Adrenal gland (tissue), 12 donors: ENCODE data around the gene AGA. TPM values are rescaled to one million over a fixed set of nuclear protein-coding genes. Genes with fewer than 3 reads are reported as not detected.

Experiments used
- DNase-seq, 7 donors: peaks; one replicate each; pipeline ENCODE4 v3.0.0-alpha.2; 2019 to 2020
- H3K27ac ChIP-seq, 5 donors: fragments of 200-600 bp; sonication (generic) in 4 of 5; 1 replicate in 3 of 5; 2 replicates in 2 of 5; pipeline versions ENCODE4 v1.5.1 to v1.8.0; 2016 to 2020; ENCODE audit warnings: mild to moderate bottlenecking in 1 of 5
- H3K27me3 ChIP-seq: fragments of 200-600 bp; 2 replicates; pipeline ENCODE4 v1.8.0; 2021
- H3K36me3 ChIP-seq, 2 donors: fragments of 200-600 bp; replicated peaks in 1 of 2; 1 replicate in 1 of 2; 2 replicates in 1 of 2; pipeline versions ENCODE4 v1.5.1 to v1.8.0; 2018 to 2022
- H3K4me1 ChIP-seq, 2 donors: fragments of 200-600 bp; replicated peaks in 1 of 2; 1 replicate in 1 of 2; 2 replicates in 1 of 2; pipeline versions ENCODE4 v1.5.1 to v1.8.0; 2018 to 2021
- H3K4me3 ChIP-seq, 4 donors: fragments of 200-600 bp; sonication (generic) in 3 of 4; one replicate each; pipeline ENCODE4 v1.5.1; 2016 to 2018
- H3K9me3 ChIP-seq, 3 donors: fragments of 200-600 bp; sonication (generic) in 1 of 3; replicated peaks in 1 of 3; 1 replicate in 2 of 3; 2 replicates in 1 of 3; pipeline versions ENCODE4 v1.5.1 to v1.8.0; 2016 to 2021
- POLR2A ChIP-seq, 2 donors: fragments of 450-650 bp; IDR thresholded peaks; one replicate each; pipeline ENCODE4 v1.6.1; 2017; ENCODE audit warnings: antibody characterized with exemption in 2 of 2, mild to moderate bottlenecking in 2 of 2, moderate library complexity in 1 of 2
- WGBS, 4 donors: extraction: QIAGEN DNeasy Blood & Tissue Kit in 2 of 4; methylation state at CpG; one replicate each; pipeline versions ENCODE4 v1.1.5 to v1.1.7; 2013 to 2017; 5-methylcytosine and 5-hydroxymethylcytosine counted together
- intact Hi-C, 2 donors: fragments of 100-400 bp; cut with DNase I; formaldehyde crosslinking; loops; one replicate each; pipeline versions ENCODE4 v1.14.1 to v1.15.0; 2022 to 2023
- polyA plus RNA-seq, 3 donors: library from polyadenylated mRNA; stranded (reverse); fragments of 200-250 nt in 2 of 3; fragments of 350-450 nt in 1 of 3; fragmentation: Illumina TruSeq in 1 of 3; extraction: RNeasy Lipid Tissue Mini Kit (QIAGEN cat#74804) in 1 of 3; gene quantifications; one replicate each; pipeline ENCODE4 v1.2.3, GENCODE V29; 2013 to 2014
- total RNA-seq, 9 donors: library from RNA; depleted of rRNA in 4 of 9; stranded (reverse); fragments of >200 nt in 4 of 9; fragments of 120-200 nt in 1 of 9; fragmentation: NEBNext Ultra II Directional in 1 of 9; extraction: Animal tissue kit (Norgen Biotek cat#: 25700) in 1 of 9; gene quantifications; one replicate each; pipeline versions ENCODE4 v1.1.0 to v1.2.4, GENCODE V29; 2013 to 2023
- TF ChIP-seq, protein P1 (sequence below), 6 experiments: fragments of 450-650 bp in 4 of 6; fragments of 200-600 bp in 2 of 6; sonication (generic) in 1 of 6; IDR thresholded peaks; 1 replicate in 5 of 6; 2 replicates in 1 of 6; pipeline versions ENCODE4 v1.5.1 to v1.8.0; 2016 to 2021; ENCODE audit warnings: antibody characterized with exemption in 6 of 6, mild to moderate bottlenecking in 2 of 6, moderate library complexity in 1 of 6
- donor health status: healthy with polysubstance abuse.
- donor health status: Bipolar disorder and iron deficiency.
- donor health status: DM: yes; HTN: yes; CAD: no.
- donor health status: DM: no; HTN: no; CAD: no.
- donor health status: DM: no; HTN: no; CAD: no.
- donor health status: DM: yes; HTN: yes; CAD: no.

The AGA gene
- total and polyA plus RNA-seq, 12 donors = 8.8 to 66.9 (median 27.6) TPM

DNA sequence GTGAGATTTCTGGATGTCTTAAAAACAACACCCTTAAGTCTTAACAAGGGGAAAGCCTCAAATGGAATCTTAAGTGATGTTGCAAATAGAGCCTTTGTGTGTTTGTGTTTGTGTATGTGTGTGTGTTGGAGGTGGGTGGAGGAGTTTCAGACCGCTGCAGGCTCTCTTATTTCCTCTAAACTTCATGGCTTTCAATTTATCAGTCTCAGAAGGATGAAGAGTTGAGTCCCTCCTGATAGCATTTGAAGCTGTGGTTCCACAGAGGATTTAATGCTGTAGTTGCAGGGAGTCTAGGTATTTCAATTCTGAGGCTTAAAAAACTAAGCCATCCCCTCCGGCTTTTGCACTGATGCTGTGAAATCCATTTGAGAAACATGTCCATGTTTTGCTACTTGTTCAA lies 4.3 kb upstream of the AGA start:
- DNase-seq = no peak
- H3K27me3 ChIP-seq = no peaks in the 10 kb centered on the region
- no peaks in the 10 kb centered on the region for H3K36me3 ChIP-seq
- no peak overlapping the region for H3K27ac ChIP-seq
- TF ChIP-seq POLR2A (IDR thresholded peaks at IDR 0.05) = no peak
- TF ChIP-seq, protein P1, sequence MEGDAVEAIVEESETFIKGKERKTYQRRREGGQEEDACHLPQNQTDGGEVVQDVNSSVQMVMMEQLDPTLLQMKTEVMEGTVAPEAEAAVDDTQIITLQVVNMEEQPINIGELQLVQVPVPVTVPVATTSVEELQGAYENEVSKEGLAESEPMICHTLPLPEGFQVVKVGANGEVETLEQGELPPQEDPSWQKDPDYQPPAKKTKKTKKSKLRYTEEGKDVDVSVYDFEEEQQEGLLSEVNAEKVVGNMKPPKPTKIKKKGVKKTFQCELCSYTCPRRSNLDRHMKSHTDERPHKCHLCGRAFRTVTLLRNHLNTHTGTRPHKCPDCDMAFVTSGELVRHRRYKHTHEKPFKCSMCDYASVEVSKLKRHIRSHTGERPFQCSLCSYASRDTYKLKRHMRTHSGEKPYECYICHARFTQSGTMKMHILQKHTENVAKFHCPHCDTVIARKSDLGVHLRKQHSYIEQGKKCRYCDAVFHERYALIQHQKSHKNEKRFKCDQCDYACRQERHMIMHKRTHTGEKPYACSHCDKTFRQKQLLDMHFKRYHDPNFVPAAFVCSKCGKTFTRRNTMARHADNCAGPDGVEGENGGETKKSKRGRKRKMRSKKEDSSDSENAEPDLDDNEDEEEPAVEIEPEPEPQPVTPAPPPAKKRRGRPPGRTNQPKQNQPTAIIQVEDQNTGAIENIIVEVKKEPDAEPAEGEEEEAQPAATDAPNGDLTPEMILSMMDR (IDR thresholded peaks at IDR 0.05) = no peak
- H3K9me3 ChIP-seq = no peaks in the 10 kb centered on the region
- H3K4me3 ChIP-seq = no peak overlapping the region
- intact Hi-C loops = no loop called here
- H3K4me1 ChIP-seq = peaks cover 0 to under 1% of the 10 kb centered on the region in 2 donors
- 86 to 95% (median 87%) methylated on average over 2 of the region's 2 CpGs for WGBS, 4 donors

DNA sequence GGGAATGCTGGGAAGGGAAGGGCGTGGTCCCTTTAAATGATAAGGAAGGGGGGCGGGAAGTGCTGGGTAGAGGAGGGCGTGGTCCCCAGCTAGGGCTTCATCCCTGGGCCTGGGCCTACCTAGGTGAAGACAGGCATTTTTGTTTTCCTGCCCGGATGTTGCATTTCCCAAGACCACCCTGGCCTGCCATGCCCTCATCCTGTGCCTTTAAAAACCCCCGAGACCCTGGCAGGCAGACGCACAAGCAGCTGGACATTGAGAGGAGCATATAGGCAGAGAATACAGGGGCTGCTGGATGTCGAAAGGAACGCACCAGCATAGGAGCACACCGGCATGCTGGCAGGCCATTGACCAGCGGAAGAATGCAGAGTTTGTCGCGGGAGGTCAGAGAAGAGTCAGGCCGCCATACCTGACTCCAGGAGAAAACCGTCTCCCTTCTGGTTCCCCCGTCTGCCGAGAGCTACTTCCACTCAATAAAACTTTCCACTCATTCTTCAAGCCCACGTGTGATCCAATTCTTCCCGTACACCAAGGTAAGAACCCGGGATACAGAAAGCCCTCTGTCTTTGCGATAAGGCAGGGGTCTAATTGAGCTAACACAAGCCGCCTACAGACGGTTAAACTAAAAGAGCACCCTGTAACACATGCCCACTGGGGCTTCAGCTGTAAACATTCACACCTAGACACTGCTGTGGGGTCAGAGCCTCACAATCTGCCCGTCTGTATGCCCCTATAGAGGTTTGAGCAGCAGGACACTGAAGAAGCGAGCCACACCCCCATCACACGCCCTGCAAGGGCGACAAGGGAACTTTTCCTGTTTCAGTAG lies 2.9 kb upstream of the AGA start:
- intact Hi-C loops = no loop called here
- Histone ChIP-seq H3K36me3 (no peaks in the 10 kb centered on the region), H3K27ac (no peak overlapping the region), H3K4me1 (peaks cover 5% of the 10 kb centered on the region in 2 donors), H3K27me3 (no peaks in the 10 kb centered on the region), H3K4me3 (no peak overlapping the region), H3K9me3 (no peaks in the 10 kb centered on the region)
- TF ChIP-seq POLR2A (IDR thresholded peaks at IDR 0.05) = no peak
- TF ChIP-seq, protein P1 (IDR thresholded peaks at IDR 0.05) = no peak
- no peak for DNase-seq
- 91 to 94% (median 93%) methylated on average over 26 of the region's 26 CpGs for WGBS, 4 donors

DNA sequence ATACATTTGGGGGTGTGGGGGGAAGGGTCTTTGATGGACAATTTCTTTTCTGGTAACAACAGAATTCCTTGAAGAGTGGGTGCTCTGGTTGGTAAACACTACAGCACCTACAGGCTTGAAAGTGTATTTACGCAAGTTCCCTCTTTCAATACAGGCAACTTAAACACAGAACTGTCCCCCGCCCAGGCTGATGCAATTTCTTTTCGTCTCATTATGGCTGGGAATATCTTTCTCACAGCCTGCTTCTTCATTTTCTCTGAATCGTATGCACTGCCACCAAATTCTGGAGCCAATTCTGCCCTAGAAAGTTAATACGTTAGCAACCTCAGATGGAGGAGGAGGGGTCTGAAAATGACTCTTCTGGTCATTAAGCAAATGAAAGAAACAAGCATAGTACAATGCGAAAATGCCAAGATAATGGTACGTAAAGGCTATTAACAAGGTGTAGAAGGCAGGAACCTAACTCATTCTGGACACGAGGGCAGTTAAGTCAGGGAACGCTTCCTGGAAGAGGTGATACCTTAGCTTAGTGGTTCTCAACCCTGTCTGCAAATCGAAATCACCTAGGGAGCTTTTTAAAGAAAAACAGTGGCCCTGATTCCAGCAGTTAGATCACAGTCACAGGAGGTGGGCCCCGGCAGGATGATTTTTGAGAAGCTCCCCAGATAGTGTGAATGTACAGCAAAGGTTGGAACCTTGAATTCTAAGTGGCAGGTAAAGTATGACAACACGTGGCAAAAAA lies 1.0 kb downstream of the AGA start:
- peak overlapping the region; percentile 90 to 97 (median 94) for H3K27ac ChIP-seq

DNA sequence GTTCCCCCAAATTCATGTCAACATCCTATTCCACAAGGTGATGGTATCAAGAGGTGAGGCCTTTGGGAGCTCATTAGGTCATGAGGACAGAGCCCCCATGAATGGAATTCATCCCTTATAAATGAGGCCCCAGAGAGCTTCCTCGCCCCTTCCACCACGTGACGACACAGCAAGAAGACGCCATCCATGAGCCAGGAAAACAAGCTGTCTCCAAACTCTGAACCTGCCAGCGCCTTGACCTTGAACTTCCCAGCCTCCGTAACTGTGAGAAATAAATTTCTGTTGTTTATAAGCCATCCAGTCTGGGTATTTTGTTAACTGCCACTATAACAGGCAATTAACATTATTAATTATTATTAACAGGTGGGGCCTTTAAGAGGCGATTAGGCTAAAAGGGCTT lies 5.8 kb downstream of the AGA start:
- no peaks in the 10 kb centered on the region for H3K9me3 ChIP-seq
- intact Hi-C loops = no loop called here
- peaks cover 0 to 7% of the 10 kb centered on the region in 2 donors for H3K36me3 ChIP-seq
- H3K4me3 ChIP-seq = no peak overlapping the region
- H3K27ac ChIP-seq = no peak overlapping the region
- 70 to 75% (median 71%) methylated on average over 7 of the region's 7 CpGs for WGBS, 4 donors
- TF ChIP-seq, protein P1 (IDR thresholded peaks at IDR 0.05) = no peak
- TF ChIP-seq POLR2A (IDR thresholded peaks at IDR 0.05) = no peak
- DNase-seq = no peak
- peaks cover 3 to 4% of the 10 kb centered on the region in 2 donors for H3K4me1 ChIP-seq
- no peaks in the 10 kb centered on the region for H3K27me3 ChIP-seq

More for the DNA sequence above, 1.0 kb downstream of the AGA start:
- DNase-seq = no peak
- no peaks in the 10 kb centered on the region for H3K36me3 ChIP-seq
- H3K4me3 ChIP-seq = peak overlapping the region; percentile 39 to 88 (median 78)
- WGBS, 4 donors = 58 to 65% (median 60%) methylated on average over 12 of the region's 12 CpGs
- no peaks in the 10 kb centered on the region for H3K9me3 ChIP-seq
- peaks cover 5% of the 10 kb centered on the region in 2 donors for H3K4me1 ChIP-seq
- TF ChIP-seq POLR2A (IDR thresholded peaks at IDR 0.05) = no peak
- TF ChIP-seq, protein P1 (IDR thresholded peaks at IDR 0.05) = no peak
- intact Hi-C loops = no loop called here
- no peaks in the 10 kb centered on the region for H3K27me3 ChIP-seq
